H9 (cell line): Measurements from ENCODE around the gene KCNJ10. TPM values are rescaled to one million over a fixed set of nuclear protein-coding genes. Genes with fewer than 3 reads are reported as not detected.
A peak's percentile ranks its signal among the peaks of the same experiment; 100 is the strongest.

Experiments used
- DNase-seq: peaks from one replicate; pipeline ENCODE4 v3.0.0-alpha.2; 2017
- H2AFZ ChIP-seq: one replicate; pipeline ENCODE4 v1.6.1; 2013; ENCODE audit warnings: mild to moderate bottlenecking, low read length, control low read depth, moderate library complexity
- H2AK5ac ChIP-seq: 2 replicates; pipeline ENCODE4 v1.6.1; 2013; ENCODE audit warnings: low read length, control low read depth, mixed read lengths; ENCODE audit not compliant: insufficient read length
- H2BK120ac ChIP-seq: one replicate; pipeline ENCODE4 v1.6.1; 2013; ENCODE audit warnings: low read depth, mild to moderate bottlenecking, low read length, control low read depth, inconsistent platforms; ENCODE audit not compliant: poor library complexity, severe bottlenecking
- H2BK12ac ChIP-seq: 2 replicates; pipeline ENCODE4 v1.6.1; 2013; ENCODE audit warnings: low read length, control low read depth, mixed read lengths, low read depth; ENCODE audit not compliant: insufficient read length
- H2BK15ac ChIP-seq: 2 replicates; pipeline ENCODE4 v1.6.1; 2013; ENCODE audit warnings: low read depth, low read length, control low read depth
- H2BK20ac ChIP-seq: one replicate; pipeline ENCODE4 v1.6.1; 2013; ENCODE audit warnings: low read depth, mild to moderate bottlenecking, low read length, control low read depth, inconsistent platforms; ENCODE audit not compliant: poor library complexity, severe bottlenecking
- H2BK5ac ChIP-seq: 2 replicates; pipeline ENCODE4 v1.6.1; 2013; ENCODE audit warnings: low read length, control low read depth, mixed read lengths; ENCODE audit not compliant: insufficient read length
- H3K14ac ChIP-seq: 2 replicates; pipeline ENCODE4 v1.6.1; 2013; ENCODE audit warnings: low read length, control low read depth; ENCODE audit not compliant: insufficient read depth
- H3K18ac ChIP-seq: 2 replicates; pipeline ENCODE4 v1.6.1; 2013; ENCODE audit warnings: low read depth, mild to moderate bottlenecking, mixed read lengths, low read length, control low read depth; ENCODE audit not compliant: insufficient read length
- H3K23ac ChIP-seq: 2 replicates; pipeline ENCODE4 v1.6.1; 2013; ENCODE audit warnings: low read length, control low read depth, mixed read lengths, low read depth; ENCODE audit not compliant: insufficient read length
- H3K23me2 ChIP-seq: 2 replicates; pipeline ENCODE4 v1.6.1; 2013; ENCODE audit warnings: low read depth, mild to moderate bottlenecking, mixed read lengths, low read length, control low read depth; ENCODE audit not compliant: insufficient read length, poor library complexity, severe bottlenecking
- H3K27ac ChIP-seq: 2 replicates; pipeline ENCODE4 v1.5.1; 2013; ENCODE audit warnings: low read length, control low read depth, mixed read lengths, low read depth; ENCODE audit not compliant: insufficient read length
- H3K27me3 ChIP-seq: 2 replicates; pipeline ENCODE4 v1.6.1; 2013; ENCODE audit warnings: low read length, control low read depth, inconsistent platforms; ENCODE audit not compliant: insufficient read depth
- H3K4ac ChIP-seq: 2 replicates; pipeline ENCODE4 v1.6.1; 2013; ENCODE audit warnings: low read depth, mild to moderate bottlenecking, control low read depth, inconsistent platforms, low read length, moderate library complexity
- H3K4me1 ChIP-seq: 2 replicates; pipeline ENCODE4 v1.6.1; 2013; ENCODE audit warnings: low read length, control low read depth, inconsistent platforms; ENCODE audit not compliant: insufficient read depth
- H3K4me2 ChIP-seq: 2 replicates; pipeline ENCODE4 v1.6.1; 2013; ENCODE audit warnings: low read length, control low read depth, mixed read lengths; ENCODE audit not compliant: insufficient read length, insufficient read depth
- H3K56ac ChIP-seq: 2 replicates; pipeline ENCODE4 v1.6.1; 2013; ENCODE audit warnings: low read depth, mild to moderate bottlenecking, mixed read lengths, low read length, control low read depth; ENCODE audit not compliant: insufficient read length
- H3K79me1 ChIP-seq: 2 replicates; pipeline ENCODE4 v1.6.1; 2013; ENCODE audit warnings: low read depth, mild to moderate bottlenecking, moderate library complexity, low read length, control low read depth, inconsistent platforms; ENCODE audit not compliant: insufficient read depth, poor library complexity, severe bottlenecking
- H3K79me2 ChIP-seq: 2 replicates; pipeline ENCODE4 v1.6.1; 2013; ENCODE audit warnings: low read length, control low read depth, inconsistent platforms; ENCODE audit not compliant: insufficient read depth
- H3K9ac ChIP-seq: 2 replicates; pipeline ENCODE4 v1.6.1; 2013; ENCODE audit warnings: low read length, control low read depth, mixed read lengths; ENCODE audit not compliant: insufficient read length; ENCODE audit errors: extremely low read depth
- H3K9me3 ChIP-seq: one replicate; pipeline ENCODE4 v1.6.1; 2013; ENCODE audit warnings: low read depth, low read length, inconsistent platforms; ENCODE audit not compliant: control insufficient read depth
- H3T11ph ChIP-seq: one replicate; pipeline ENCODE4 v1.6.1; 2013; ENCODE audit warnings: mild to moderate bottlenecking, low read length, control low read depth, inconsistent platforms
- H4K20me1 ChIP-seq: one replicate; pipeline ENCODE4 v1.6.1; 2013; ENCODE audit not compliant: control insufficient read depth, insufficient read length, insufficient read depth
- H4K5ac ChIP-seq: 2 replicates; pipeline ENCODE4 v1.6.1; 2013; ENCODE audit warnings: low read depth, mild to moderate bottlenecking, mixed read lengths, low read length, control low read depth; ENCODE audit not compliant: insufficient read length
- H4K8ac ChIP-seq: replicated peaks from 2 replicates; pipeline ENCODE4 v1.6.1; 2013; ENCODE audit warnings: low read length, control low read depth, mixed read lengths, low read depth; ENCODE audit not compliant: insufficient read length
- H4K91ac ChIP-seq: 2 replicates; pipeline ENCODE4 v1.6.1; 2013; ENCODE audit warnings: low read depth, mild to moderate bottlenecking, moderate library complexity, mixed read lengths, low read length, control low read depth; ENCODE audit not compliant: insufficient read length
- H3K27ac Mint-ChIP-seq, 3 experiments: 2 replicates in 2 of 3; 3 replicates in 1 of 3; pipeline ENCODE4 v1.8.0; 2020 to 2021; ENCODE audit warnings: mixed read lengths in 3 of 3, mild to moderate bottlenecking in 1 of 3, moderate library complexity in 1 of 3
- H3K27me3 Mint-ChIP-seq: 2 replicates; pipeline ENCODE4 v1.8.0; 2021; ENCODE audit warnings: low read depth, mild to moderate bottlenecking, moderate library complexity, mixed read lengths
- H3K36me3 Mint-ChIP-seq, 3 experiments: 2 replicates in 2 of 3; 3 replicates in 1 of 3; pipeline ENCODE4 v1.8.0; 2020 to 2021; ENCODE audit warnings: low read depth in 3 of 3, mixed read lengths in 3 of 3; ENCODE audit not compliant: insufficient read depth in 1 of 3
- H3K4me1 Mint-ChIP-seq, 2 experiments: 2 replicates each; pipeline ENCODE4 v1.8.0; 2020; ENCODE audit warnings: mixed read lengths in 2 of 2
- H3K4me3 Mint-ChIP-seq, 2 experiments: 2 replicates in 1 of 2; 3 replicates in 1 of 2; pipeline ENCODE4 v1.8.0; 2020 to 2021; ENCODE audit warnings: mild to moderate bottlenecking in 2 of 2, mixed read lengths in 2 of 2, moderate library complexity in 1 of 2
- H3K9me3 Mint-ChIP-seq, 2 experiments: 2 replicates in 1 of 2; 3 replicates in 1 of 2; pipeline ENCODE4 v1.8.0; 2020; ENCODE audit warnings: mild to moderate bottlenecking in 2 of 2, mixed read lengths in 2 of 2, moderate library complexity in 1 of 2
- CTCF ChIP-seq: fragments of 200-600 bp; sonication (generic); conservative IDR thresholded peaks from 3 replicates; pipeline ENCODE4 v1.8.0; 2021; ENCODE audit warnings: antibody characterized with exemption, mild to moderate bottlenecking
- WGBS: extraction: QIAGEN DNeasy Blood & Tissue Kit; methylation state at CpG from one replicate; pipeline ENCODE4 v1.1.7; 2013; ENCODE audit warnings: missing lambda C conversion rate, low lambda C conversion rate, mixed read lengths; ENCODE audit not compliant: insufficient read length; ENCODE audit errors: extremely low coverage; 5-methylcytosine and 5-hydroxymethylcytosine counted together
- total RNA-seq: library from RNA; stranded (reverse); gene quantifications from 2 replicates; pipeline ENCODE4 v1.2.1, GENCODE V29; 2021

The KCNJ10 gene
- total RNA-seq, 1 experiment from 2014 or later = 0.44 TPM

DNA sequence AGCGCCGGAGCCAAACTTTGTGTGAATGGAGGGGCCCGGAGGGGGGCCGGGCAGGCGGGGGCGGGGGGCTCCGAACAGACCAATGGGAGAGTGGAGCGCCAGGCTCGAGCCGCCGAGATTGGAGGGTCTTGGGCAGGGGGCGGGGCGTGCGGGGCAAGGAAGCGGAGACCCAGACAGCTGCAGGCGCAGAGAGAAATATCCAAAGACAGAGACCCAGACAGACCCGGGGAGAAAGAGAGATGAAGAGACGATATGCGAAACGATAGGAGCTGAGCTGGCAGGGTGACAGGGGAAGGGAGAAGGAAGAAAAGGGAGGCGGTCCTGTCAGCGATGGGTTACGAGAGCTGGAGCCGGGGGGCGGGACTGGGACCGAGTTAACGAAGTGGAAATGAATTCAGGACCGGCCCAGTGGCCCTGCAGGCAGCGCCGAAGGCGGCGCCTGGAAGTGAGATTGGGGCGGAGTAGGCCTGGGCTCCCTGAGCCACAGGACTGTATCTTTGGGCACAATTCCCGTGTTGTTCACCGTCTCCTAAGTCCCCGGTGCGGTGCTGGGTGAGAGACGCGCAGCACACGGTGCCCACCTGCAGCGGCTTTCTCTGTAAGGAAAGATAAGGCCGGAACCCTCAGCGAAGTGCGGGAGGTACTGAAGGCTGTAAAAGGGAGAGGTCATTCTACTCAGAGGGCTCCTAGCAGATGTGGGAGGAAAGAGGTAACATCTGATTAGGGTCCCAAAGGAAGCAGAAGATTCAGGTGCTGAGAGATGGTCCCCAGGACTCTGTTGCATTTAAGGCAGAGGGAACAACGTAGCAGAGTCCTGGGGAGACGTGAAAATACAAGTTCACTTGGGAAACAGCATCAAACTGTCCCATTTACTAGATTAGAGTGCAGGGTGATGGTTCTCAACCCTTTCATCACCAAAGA, 543 bp upstream of the KCNJ10 start:
- Histone ChIP-seq H4K91ac (no peak overlapping the region), H4K20me1 (no peaks in the 10 kb centered on the region), H3K4me2 (peak overlapping the region; percentile 48), H3K27me3 (peaks cover 4% of the 10 kb centered on the region; the same call in 1 of the 2 replicates), H3K23ac (no peak overlapping the region), H4K5ac (no peak overlapping the region), H4K8ac (no peak overlapping the region), H3T11ph (no peak overlapping the region), H3K4me1 (peaks cover 6% of the 10 kb centered on the region; the same call in 1 of the 2 replicates), H3K79me1 (no peaks in the 10 kb centered on the region), H2BK120ac (no peak overlapping the region), H3K9me3 (no peaks in the 10 kb centered on the region), H3K79me2 (no peaks in the 10 kb centered on the region), H3K9ac (no peak overlapping the region), H2BK12ac (no peak overlapping the region), H3K56ac (no peak overlapping the region), H3K4ac (no peak overlapping the region), H3K27ac (no peak overlapping the region), H3K14ac (no peak overlapping the region), H2AK5ac (no peak overlapping the region), H3K23me2 (peaks cover 5% of the 10 kb centered on the region), H2BK20ac (no peak overlapping the region), H2BK5ac (no peak overlapping the region), H2BK15ac (no peak overlapping the region), H3K18ac (no peak overlapping the region), H2AFZ (peak overlapping the region; percentile 9)
- TF ChIP-seq CTCF = no peak
- peak; percentile 95 for DNase-seq
- peaks cover 29 to 30% of the 10 kb centered on the region in 2 experiments for H3K4me1 Mint-ChIP-seq
- no CpG with 5 or more reads among the region's 46 CpGs for WGBS
- no peaks in the 10 kb centered on the region for H3K9me3 Mint-ChIP-seq
- H3K4me3 Mint-ChIP-seq = peak overlapping the region; percentile 84 to 88
- no peaks in the 10 kb centered on the region for H3K36me3 Mint-ChIP-seq
- H3K27ac Mint-ChIP-seq = peak overlapping the region in 2 of 3 experiments; percentile 13 to 78; a peak in 2 of 7 replicates
- peaks cover 88% of the 10 kb centered on the region for H3K27me3 Mint-ChIP-seq
